ENCODE data around the gene RIT2.

DNA sequence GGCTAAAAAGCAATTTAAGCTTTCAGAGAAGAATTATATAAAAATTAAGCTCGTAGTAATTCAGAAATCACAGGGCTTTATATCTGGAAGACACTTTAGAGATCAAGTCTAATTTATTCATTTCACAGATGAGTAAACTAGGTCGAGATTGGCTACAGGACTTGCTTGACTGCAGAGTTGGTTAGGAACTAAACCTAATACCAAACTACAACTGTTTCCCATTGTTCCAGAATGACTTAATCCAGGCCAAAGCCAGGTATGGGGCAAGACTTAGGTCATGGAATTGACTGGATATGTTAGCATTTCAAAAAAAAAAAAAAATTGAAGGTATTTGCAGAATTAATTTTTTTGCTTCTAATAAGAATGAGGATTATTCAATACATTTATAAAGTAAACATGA is 146.1 kb downstream of the RIT2 start:
- TF ChIP-seq, protein P1, sequence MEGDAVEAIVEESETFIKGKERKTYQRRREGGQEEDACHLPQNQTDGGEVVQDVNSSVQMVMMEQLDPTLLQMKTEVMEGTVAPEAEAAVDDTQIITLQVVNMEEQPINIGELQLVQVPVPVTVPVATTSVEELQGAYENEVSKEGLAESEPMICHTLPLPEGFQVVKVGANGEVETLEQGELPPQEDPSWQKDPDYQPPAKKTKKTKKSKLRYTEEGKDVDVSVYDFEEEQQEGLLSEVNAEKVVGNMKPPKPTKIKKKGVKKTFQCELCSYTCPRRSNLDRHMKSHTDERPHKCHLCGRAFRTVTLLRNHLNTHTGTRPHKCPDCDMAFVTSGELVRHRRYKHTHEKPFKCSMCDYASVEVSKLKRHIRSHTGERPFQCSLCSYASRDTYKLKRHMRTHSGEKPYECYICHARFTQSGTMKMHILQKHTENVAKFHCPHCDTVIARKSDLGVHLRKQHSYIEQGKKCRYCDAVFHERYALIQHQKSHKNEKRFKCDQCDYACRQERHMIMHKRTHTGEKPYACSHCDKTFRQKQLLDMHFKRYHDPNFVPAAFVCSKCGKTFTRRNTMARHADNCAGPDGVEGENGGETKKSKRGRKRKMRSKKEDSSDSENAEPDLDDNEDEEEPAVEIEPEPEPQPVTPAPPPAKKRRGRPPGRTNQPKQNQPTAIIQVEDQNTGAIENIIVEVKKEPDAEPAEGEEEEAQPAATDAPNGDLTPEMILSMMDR (IDR thresholded peaks at IDR 0.05; ENCODE audit: insufficient read depth, low read length) = no peak
- TF ChIP-seq POLR2AphosphoS5 (IDR thresholded peaks at IDR 0.05; ENCODE audit: low read depth) = no peak

All from HL-60 (cell line).